HG03095 (cell line): ENCODE measurements around the gene BEST2.

Experiments
- ATAC-seq: cut with Tn5 transposase; IDR thresholded peaks from one replicate; pipeline ENCODE4 v1.9.1; 2021; ENCODE audit warnings: moderate library complexity; ENCODE audit not compliant: unreplicated experiment

BEST2 gene

GRCh38 chr19:12786141-12786870 lies 34.7 kb downstream of the BEST2 start:
- no peak for ATAC-seq

- ATAC-seq, result no peak
These were observed 35.4 kb downstream of the BEST2 start for GRCh38 chr19:12786952-12787351.

GRCh38 chr19:12787458-12787857 lies 35.9 kb downstream of the BEST2 start:
- ATAC-seq, result no peak

- no peak for ATAC-seq
These were observed 36.6 kb downstream of the BEST2 start for GRCh38 chr19:12788042-12788681.

- no peak for ATAC-seq
These were observed 37.1 kb downstream of the BEST2 start for GRCh38 chr19:12788682-12789097.

GRCh38 chr19:12789098-12789903 lies 37.7 kb downstream of the BEST2 start:
- no peak for ATAC-seq

GRCh38 chr19:12789904-12790619 lies 38.5 kb downstream of the BEST2 start:
- peak; percentile 35 for ATAC-seq

GRCh38 chr19:12790628-12791344 lies 39.2 kb downstream of the BEST2 start:
- no peak for ATAC-seq

- ATAC-seq, result no peak
These were observed 39.9 kb downstream of the BEST2 start, which contains the start of gene JUNB for GRCh38 chr19:12791345-12792050. TSS of gene JUNB (plus strand) at chr19:12791486. CDS start at chr19:12791772, 286 bp downstream.

- ATAC-seq, result no peak
These were observed 40.7 kb downstream of the BEST2 start for GRCh38 chr19:12792051-12792852.

GRCh38 chr19:12792853-12793289 lies 41.3 kb downstream of the BEST2 start:
- ATAC-seq, result no peak

- ATAC-seq, result no peak
These were observed 42.0 kb downstream of the BEST2 start for GRCh38 chr19:12793290-12794195.

- ATAC-seq, result no peak
These were observed 42.8 kb downstream of the BEST2 start for GRCh38 chr19:12794196-12794941.

GRCh38 chr19:12794971-12795381 lies 43.4 kb downstream of the BEST2 start:
- ATAC-seq, result no peak

- ATAC-seq, result no peak
These were observed 44.8 kb downstream of the BEST2 start for GRCh38 chr19:12796146-12797071.

- no peak for ATAC-seq
These were observed 45.6 kb downstream of the BEST2 start for GRCh38 chr19:12797141-12797587.
